ENCODE data around the gene SOAT1.

The SOAT1 gene

GRCh38 chr1:179288977-179289376 is 4.6 kb upstream of the SOAT1 start:
- TF ChIP-seq CTCF (IDR thresholded peaks at IDR 0.05; ENCODE audit: control insufficient read depth, insufficient read depth, low read depth, low read length, missing control alignments) = no peak
- H3K4me3 ChIP-seq (ENCODE audit: control insufficient read depth, low read depth, low read length) = no peak overlapping the region
- DNase-seq (ENCODE audit: low read depth) = no peak

- no peak for DNase-seq (ENCODE audit: low read depth)
- no peak overlapping the region for H3K4me3 ChIP-seq (ENCODE audit: control insufficient read depth, low read depth, low read length)
- TF ChIP-seq CTCF (IDR thresholded peaks at IDR 0.05; ENCODE audit: control insufficient read depth, insufficient read depth, low read depth, low read length, missing control alignments) = no peak
These were observed 1.7 kb downstream of the SOAT1 start for GRCh38 chr1:179295164-179295755.

- no peak overlapping the region for H3K4me3 ChIP-seq (ENCODE audit: control insufficient read depth, low read depth, low read length)
- TF ChIP-seq CTCF (IDR thresholded peaks at IDR 0.05; ENCODE audit: control insufficient read depth, insufficient read depth, low read depth, low read length, missing control alignments) = no peak
- no peak for DNase-seq (ENCODE audit: low read depth)
These were observed 2.9 kb downstream of the SOAT1 start for GRCh38 chr1:179296356-179297104.

DNA sequence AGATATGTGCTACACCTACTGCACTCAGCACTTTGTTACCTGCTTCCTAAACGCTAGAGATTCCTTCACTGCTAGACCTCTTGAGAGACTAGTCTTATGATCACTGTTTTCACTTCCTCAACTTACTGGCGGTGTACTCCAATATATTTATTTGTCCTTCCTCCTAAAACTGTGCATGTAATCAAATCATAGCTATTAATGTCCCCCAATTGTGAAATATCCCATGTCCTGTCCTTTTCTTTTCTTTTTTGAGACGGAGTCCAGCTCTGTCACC is 3.4 kb downstream of the SOAT1 start:
- no peak overlapping the region for H3K4me3 ChIP-seq (ENCODE audit: control insufficient read depth, low read depth, low read length)
- DNase-seq (ENCODE audit: low read depth) = no peak
- no peak for TF ChIP-seq CTCF (IDR thresholded peaks at IDR 0.05; ENCODE audit: control insufficient read depth, insufficient read depth, low read depth, low read length, missing control alignments)

- no peak for TF ChIP-seq CTCF (IDR thresholded peaks at IDR 0.05; ENCODE audit: control insufficient read depth, insufficient read depth, low read depth, low read length, missing control alignments)
- no peak for DNase-seq (ENCODE audit: low read depth)
- no peak overlapping the region for H3K4me3 ChIP-seq (ENCODE audit: control insufficient read depth, low read depth, low read length)
These were observed 5.4 kb downstream of the SOAT1 start for GRCh38 chr1:179298952-179299351.

DNA sequence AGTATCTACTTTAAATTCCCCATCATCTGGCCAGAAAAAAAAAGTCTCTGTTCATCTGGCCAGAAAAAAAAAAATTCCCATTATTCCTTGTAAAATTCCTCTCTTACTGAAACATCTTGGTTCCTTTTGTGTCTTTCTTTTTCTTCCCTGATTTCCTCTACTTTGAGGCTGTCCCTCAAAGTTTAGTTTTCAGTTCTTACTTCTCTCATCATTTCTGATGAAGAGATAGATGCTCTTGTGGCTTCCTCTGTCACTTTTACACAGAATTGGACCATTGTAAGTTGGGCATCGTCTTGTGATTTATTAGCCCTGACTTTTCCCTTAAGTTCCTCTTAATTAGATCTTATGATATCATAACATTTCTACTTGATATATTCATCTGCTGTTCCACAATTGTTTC is 6.5 kb downstream of the SOAT1 start:
- no peak overlapping the region for H3K4me3 ChIP-seq (ENCODE audit: control insufficient read depth, low read depth, low read length)
- no peak for DNase-seq (ENCODE audit: low read depth)
- no peak for TF ChIP-seq CTCF (IDR thresholded peaks at IDR 0.05; ENCODE audit: control insufficient read depth, insufficient read depth, low read depth, low read length, missing control alignments)
